IMR-90 (cell line): ENCODE measurements around the gene SH2D7. TPM values are rescaled to one million over a fixed set of nuclear protein-coding genes. Genes with fewer than 3 reads are reported as not detected.

ENCODE experiments used
- ATAC-seq: fragments of 200-7000 bp; cut with Tn5 transposase; 2 replicates; pipeline ENCODE4 v1.9.1; 2020; ENCODE audit warnings: low read depth, mild to moderate bottlenecking, moderate library complexity
- BruUV-seq: library from RNA; stranded (reverse); fragments of 400-500 nt; replicated peaks from 2 replicates; lab custom pipeline; 2021; lab: Mats Ljungman, UMichigan
- CTCF ChIA-PET: fragments of 300-600 bp; formaldehyde crosslinking; extraction: SDS; loops from one replicate; lab custom pipeline; 2021; ENCODE audit warnings: antibody characterized with exemption; lab: Yijun Ruan, JAX
- POLR2A ChIA-PET: fragments of 300-600 bp; sonication (Branson Sonifier 250); formaldehyde crosslinking; loops from one replicate; lab custom pipeline; 2022; ENCODE audit warnings: antibody characterized with exemption; ENCODE audit not compliant: unreplicated experiment; lab: Charles Lee
- DNase-seq: peaks from one replicate; pipeline ENCODE4 v3.0.0; 2013
- H2AFZ ChIP-seq: replicated peaks from 2 replicates; pipeline ENCODE3; 2013; ENCODE audit warnings: low read length, mild to moderate bottlenecking; ENCODE audit not compliant: poor library complexity
- H2AK5ac ChIP-seq: 2 replicates; pipeline ENCODE4 v1.6.1; 2013; ENCODE audit warnings: low read depth, low read length, inconsistent platforms
- H2AK9ac ChIP-seq: replicated peaks from 2 replicates; pipeline ENCODE3; 2013; ENCODE audit warnings: mild to moderate bottlenecking, low read depth, low read length, moderate library complexity; ENCODE audit not compliant: poor library complexity
- H2BK120ac ChIP-seq: 2 replicates; pipeline ENCODE4 v1.6.1; 2013; ENCODE audit warnings: low read depth, low read length, inconsistent platforms
- H2BK15ac ChIP-seq: 3 replicates; pipeline ENCODE4 v1.6.1; 2013; ENCODE audit warnings: low read depth, low read length, inconsistent platforms
- H2BK20ac ChIP-seq: 2 replicates; pipeline ENCODE4 v1.6.1; 2013; ENCODE audit warnings: low read depth, mild to moderate bottlenecking, inconsistent platforms, low read length, moderate library complexity
- H2BK5ac ChIP-seq: 2 replicates; pipeline ENCODE4 v1.6.1; 2013; ENCODE audit warnings: mild to moderate bottlenecking, low read depth, low read length, inconsistent platforms; ENCODE audit not compliant: poor library complexity, severe bottlenecking
- H3K14ac ChIP-seq: replicated peaks from 2 replicates; pipeline ENCODE4 v1.6.1; 2013; ENCODE audit warnings: low read depth, low read length, inconsistent platforms
- H3K18ac ChIP-seq: 2 replicates; pipeline ENCODE4 v1.6.1; 2013; ENCODE audit warnings: low read depth, low read length, control low read depth
- H3K23ac ChIP-seq: 2 replicates; pipeline ENCODE4 v1.6.1; 2013; ENCODE audit warnings: low read depth, low read length, inconsistent platforms
- H3K27ac ChIP-seq: 2 replicates; pipeline ENCODE4 v1.5.1; 2013; ENCODE audit warnings: mild to moderate bottlenecking, control low read depth, low read length; ENCODE audit not compliant: insufficient read depth
- H3K27me3 ChIP-seq: 2 replicates; pipeline ENCODE4 v1.6.1; 2013; ENCODE audit warnings: low read length; ENCODE audit not compliant: control insufficient read depth, insufficient read depth
- H3K36me3 ChIP-seq: 2 replicates; pipeline ENCODE4 v1.6.1; 2013; ENCODE audit warnings: low read length, mixed read lengths; ENCODE audit not compliant: control insufficient read depth, insufficient read depth
- H3K4ac ChIP-seq: 2 replicates; pipeline ENCODE4 v1.6.1; 2013; ENCODE audit warnings: low read depth, low read length, inconsistent platforms
- H3K4me1 ChIP-seq: 2 replicates; pipeline ENCODE4 v1.6.1; 2013; ENCODE audit warnings: low read length, mixed read lengths; ENCODE audit not compliant: control insufficient read depth, insufficient read depth
- H3K4me2 ChIP-seq: 2 replicates; pipeline ENCODE4 v1.6.1; 2013; ENCODE audit warnings: low read depth, mild to moderate bottlenecking, control low read depth, low read length, moderate library complexity
- H3K4me3 ChIP-seq: 2 replicates; pipeline ENCODE4 v1.5.1; 2013; ENCODE audit warnings: low read depth, mild to moderate bottlenecking, control low read depth, low read length, moderate library complexity; ENCODE audit not compliant: insufficient read depth
- H3K56ac ChIP-seq: 2 replicates; pipeline ENCODE4 v1.6.1; 2013; ENCODE audit warnings: low read length, inconsistent platforms; ENCODE audit not compliant: insufficient read depth; ENCODE audit errors: extremely low read depth
- H3K79me1 ChIP-seq, 2 experiments: 2 replicates each; pipeline ENCODE4 v1.6.1; 2013; ENCODE audit warnings: low read length in 2 of 2, inconsistent platforms in 1 of 2, low read depth in 1 of 2
- H3K9ac ChIP-seq: 2 replicates; pipeline ENCODE4 v1.6.1; 2013; ENCODE audit warnings: low read depth, low read length, control low read depth
- H3K9me1 ChIP-seq: 2 replicates; pipeline ENCODE4 v1.6.1; 2013; ENCODE audit warnings: low read length, inconsistent platforms; ENCODE audit not compliant: insufficient read depth
- H3K9me3 ChIP-seq: 2 replicates; pipeline ENCODE4 v1.6.1; 2013; ENCODE audit warnings: low read length; ENCODE audit not compliant: control insufficient read depth, insufficient read depth
- H4K20me1 ChIP-seq: 2 replicates; pipeline ENCODE4 v1.6.1; 2013; ENCODE audit warnings: low read length, inconsistent platforms; ENCODE audit not compliant: insufficient read depth
- H4K5ac ChIP-seq: 2 replicates; pipeline ENCODE4 v1.6.1; 2013; ENCODE audit warnings: mild to moderate bottlenecking, low read depth, low read length, control low read depth
- H4K8ac ChIP-seq, 2 experiments: 2 replicates each; pipeline ENCODE4 v1.6.1; 2013; ENCODE audit warnings: low read depth in 2 of 2, low read length in 2 of 2, control low read depth in 1 of 2, inconsistent platforms in 1 of 2
- H4K91ac ChIP-seq: 2 replicates; pipeline ENCODE4 v1.6.1; 2013; ENCODE audit warnings: low read depth, low read length, inconsistent platforms; ENCODE audit not compliant: insufficient read depth
- BHLHE40 ChIP-seq: fragments of 150-350 bp; IDR thresholded peaks from 2 replicates; pipeline ENCODE4 v1.6.1; 2016; ENCODE audit warnings: mild to moderate bottlenecking, low read depth, low read length
- CEBPB ChIP-seq: IDR thresholded peaks from 2 replicates; pipeline ENCODE4 v1.6.1; 2012; ENCODE audit warnings: low read depth, low read length, improper control_type of control experiment
- CHD1 ChIP-seq: IDR thresholded peaks from 2 replicates; pipeline ENCODE4 v1.6.1; 2012; ENCODE audit warnings: low read depth, low read length, improper control_type of control experiment
- ELK1 ChIP-seq: fragments of 150-350 bp; IDR thresholded peaks from 2 replicates; pipeline ENCODE4 v1.6.1; 2016; ENCODE audit warnings: low read depth, mild to moderate bottlenecking, low read length, moderate library complexity, borderline replicate concordance
- MAFK ChIP-seq: IDR thresholded peaks from 2 replicates; pipeline ENCODE4 v1.6.1; 2012; ENCODE audit warnings: low read depth, low read length, improper control_type of control experiment
- MAZ ChIP-seq: IDR thresholded peaks from 2 replicates; pipeline ENCODE4 v1.6.1; 2012; ENCODE audit warnings: low read depth, mild to moderate bottlenecking, low read length, improper control_type of control experiment, moderate library complexity, borderline replicate concordance
- POLR2A ChIP-seq: IDR thresholded peaks from 2 replicates; pipeline ENCODE4 v1.6.1; 2012; ENCODE audit warnings: mild to moderate bottlenecking, low read depth, low read length
- RFX5 ChIP-seq: IDR thresholded peaks from 2 replicates; pipeline ENCODE4 v1.8.0; 2012; ENCODE audit warnings: low read depth, mild to moderate bottlenecking, low read length, moderate library complexity
- SMC3 ChIP-seq: fragments of 150-350 bp; IDR thresholded peaks from 2 replicates; pipeline ENCODE4 v1.6.1; 2016; ENCODE audit warnings: low read depth, mild to moderate bottlenecking, antibody characterized with exemption, low read length, moderate library complexity
- WGBS, 2 experiments: methylation state at CpG; one replicate each; pipeline versions ENCODE4 v1.1.5 to v1.1.7; 2013; ENCODE audit warnings: missing lambda C conversion rate in 2 of 2; ENCODE audit not compliant: insufficient read length in 1 of 2; ENCODE audit errors: extremely low coverage in 2 of 2; 5-methylcytosine and 5-hydroxymethylcytosine counted together
- dilution Hi-C: fragments of 300-500 bp; cut with HindIII; formaldehyde crosslinking; loops from one replicate; pipeline ENCODE4 v1.14.3; 2018; ENCODE audit warnings: low sequenced_read_pairs; ENCODE audit not compliant: unreplicated experiment
- in situ Hi-C: fragments of 300-500 bp; cut with MboI; formaldehyde crosslinking; loops from 3 replicates; pipeline ENCODE4 v1.14.3; 2019; ENCODE audit warnings: low sequenced_read_pairs, inconsistent platforms, mixed read lengths
- intact Hi-C: fragments of 100-400 bp; cut with micrococcal nuclease; formaldehyde crosslinking; loops from 2 replicates; pipeline ENCODE4 v1.10.0; 2022
- polyA plus RNA-seq, 3 experiments: library from polyadenylated mRNA; depleted of rRNA; stranded (reverse); fragments of >200 nt; gene quantifications; 2 replicates each; pipeline ENCODE4 v1.2.3, GENCODE V29; 2012; ENCODE audit warnings: low replicate concordance in 1 of 3
- total RNA-seq: library from RNA; depleted of rRNA; stranded (reverse); fragments of >200 nt; gene quantifications from 2 replicates; pipeline ENCODE4 v1.2.3, GENCODE V29; 2012

Gene SH2D7
- total and polyA plus RNA-seq, 2 of the 4 experiments (the other 2 are of a cell fraction): not detected

- H3K9me1 ChIP-seq: no peaks in the 10 kb centered on the region
- no peaks in the 10 kb centered on the region for H4K20me1 ChIP-seq
- no peak overlapping the region for H2BK15ac ChIP-seq
- POLR2A ChIA-PET: no interaction called here
- H3K23ac ChIP-seq: no peak overlapping the region
- intact Hi-C loops: no loop called here
- no peak overlapping the region for H2BK20ac ChIP-seq
- H3K36me3 ChIP-seq: no peaks in the 10 kb centered on the region
- no peak overlapping the region for H2AK5ac ChIP-seq
- no peak overlapping the region for H4K5ac ChIP-seq
- no peak overlapping the region for H2AK9ac ChIP-seq
- H3K27ac ChIP-seq: no peak overlapping the region
- H3K9me3 ChIP-seq: no peaks in the 10 kb centered on the region
- no TSS peak for BruUV-seq
- in situ Hi-C loops: no loop called here
- no peak overlapping the region for H3K56ac ChIP-seq
- no peak overlapping the region for H3K4ac ChIP-seq
- no peak overlapping the region for H3K14ac ChIP-seq
- no peak for DNase-seq
- dilution Hi-C loops: no loop called here
- peaks cover 19% of the 10 kb centered on the region for H3K27me3 ChIP-seq
- CTCF ChIA-PET: no interaction called here
- H2BK120ac ChIP-seq: no peak overlapping the region
- H2AFZ ChIP-seq: no peak overlapping the region
- no peak overlapping the region for H3K4me2 ChIP-seq
- ATAC-seq: no peak
- no peak overlapping the region for H3K4me3 ChIP-seq
- H3K18ac ChIP-seq: no peak overlapping the region
- no peak overlapping the region for H3K9ac ChIP-seq
- TF ChIP-seq POLR2A (no peak), MAFK (no peak), RFX5 (no peak), SMC3 (no peak), CEBPB (no peak), ELK1 (no peak), CHD1 (no peak), BHLHE40 (no peak), MAZ (no peak)
- H4K91ac ChIP-seq: no peak overlapping the region
- no peaks in the 10 kb centered on the region for H3K79me1 ChIP-seq
- WGBS, 2 experiments: 100% methylated on average over 1 of the region's 1 CpG; no CpG with 5 or more reads in 1 of the 2 experiments
- no peak overlapping the region for H4K8ac ChIP-seq
- no peaks in the 10 kb centered on the region; the same call in 1 of the 2 replicates for H3K4me1 ChIP-seq
- H2BK5ac ChIP-seq: no peak overlapping the region
Measured at GRCh38 chr15:78102211-78102610, 9.8 kb downstream of the SH2D7 start.
